Measurements from ENCODE around the gene ARHGAP24.

The ARHGAP24 gene

DNA sequence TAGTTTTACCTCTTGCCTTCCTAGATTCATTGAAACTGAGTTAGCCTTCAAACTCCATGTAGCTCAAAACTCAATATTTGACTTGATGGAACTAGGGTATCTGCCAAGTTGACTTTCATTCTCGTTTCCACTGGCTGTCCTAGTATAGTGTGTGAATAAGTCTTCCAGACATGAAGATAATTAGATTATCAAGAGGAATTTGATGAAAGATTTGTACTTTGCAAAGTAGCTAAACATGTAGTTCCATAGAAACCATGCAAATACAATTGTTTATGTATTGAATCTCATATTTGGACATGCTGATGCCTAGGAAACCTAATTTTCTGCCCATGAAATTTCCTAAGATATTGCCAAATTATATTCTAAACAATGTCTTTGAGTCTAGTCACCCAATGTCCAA lies 297.5 kb downstream of the ARHGAP24 start:
- TF ChIP-seq, protein P1, sequence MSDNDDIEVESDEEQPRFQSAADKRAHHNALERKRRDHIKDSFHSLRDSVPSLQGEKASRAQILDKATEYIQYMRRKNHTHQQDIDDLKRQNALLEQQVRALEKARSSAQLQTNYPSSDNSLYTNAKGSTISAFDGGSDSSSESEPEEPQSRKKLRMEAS (IDR thresholded peaks at IDR 0.05), result no peak
- TF ChIP-seq ZBTB7A (IDR thresholded peaks at IDR 0.05; ENCODE audit: low read depth) (no peak), EGR1 (IDR thresholded peaks at IDR 0.05) (no peak), YY1 (IDR thresholded peaks at IDR 0.05; ENCODE audit: low read depth) (no peak), EP300 (IDR thresholded peaks at IDR 0.05; ENCODE audit: borderline replicate concordance) (no peak), RAD21 (IDR thresholded peaks at IDR 0.05; ENCODE audit: low read depth) (no peak), NFIC (IDR thresholded peaks at IDR 0.05) (no peak), TCF12 (IDR thresholded peaks at IDR 0.05; ENCODE audit: low read depth) (no peak), TEAD4 (IDR thresholded peaks at IDR 0.05) (no peak), CEBPB (IDR thresholded peaks at IDR 0.05) (no peak)

- TF ChIP-seq YY1 (IDR thresholded peaks at IDR 0.05; ENCODE audit: low read depth) (no peak), TEAD4 (IDR thresholded peaks at IDR 0.05) (no peak), TAF1 (IDR thresholded peaks at IDR 0.05; ENCODE audit: low read depth) (no peak), EP300 (IDR thresholded peaks at IDR 0.05; ENCODE audit: borderline replicate concordance) (no peak), CEBPB (IDR thresholded peaks at IDR 0.05) (no peak), NFIC (IDR thresholded peaks at IDR 0.05) (no peak), FOXM1 (IDR thresholded peaks at IDR 0.05; ENCODE audit: borderline replicate concordance, low read depth) (no peak)
Observed at GRCh38 chr4:85773372-85773771, 298.4 kb downstream of the ARHGAP24 start.

DNA sequence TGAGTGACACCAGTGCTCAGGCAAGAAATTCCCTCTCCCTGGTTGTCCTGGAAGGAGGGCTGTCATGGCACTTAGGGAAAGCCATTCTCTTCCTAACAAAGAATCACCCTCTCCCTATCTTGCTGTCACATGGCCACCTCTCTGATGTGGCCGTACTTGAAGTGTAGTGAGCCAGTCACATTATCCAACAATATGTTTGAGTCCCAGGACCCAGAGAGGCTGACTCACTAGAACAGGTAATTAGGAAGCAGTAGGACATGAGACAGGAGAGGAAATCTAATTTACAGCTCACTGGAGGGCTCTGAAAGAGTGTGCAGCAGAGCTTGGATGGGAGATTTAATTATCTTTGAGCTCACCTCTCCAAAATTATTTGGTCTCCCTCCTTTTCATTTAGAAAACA lies 299.1 kb downstream of the ARHGAP24 start:
- TF ChIP-seq RAD21 (IDR thresholded peaks at IDR 0.05; ENCODE audit: low read depth) (no peak), EP300 (IDR thresholded peaks at IDR 0.05; ENCODE audit: borderline replicate concordance) (no peak), REST (IDR thresholded peaks at IDR 0.05; ENCODE audit: low read depth) (no peak), TAF1 (IDR thresholded peaks at IDR 0.05; ENCODE audit: low read depth) (no peak), FOXM1 (IDR thresholded peaks at IDR 0.05; ENCODE audit: borderline replicate concordance, low read depth) (no peak), NFIC (IDR thresholded peaks at IDR 0.05) (no peak), CREB1 (IDR thresholded peaks at IDR 0.05; ENCODE audit: low read depth) (no peak), TCF12 (IDR thresholded peaks at IDR 0.05; ENCODE audit: low read depth) (no peak), YY1 (IDR thresholded peaks at IDR 0.05; ENCODE audit: low read depth) (no peak), ZBTB7A (IDR thresholded peaks at IDR 0.05; ENCODE audit: low read depth) (no peak), CEBPB (IDR thresholded peaks at IDR 0.05) (no peak), EGR1 (IDR thresholded peaks at IDR 0.05) (no peak), TEAD4 (IDR thresholded peaks at IDR 0.05) (no peak)
- TF ChIP-seq, protein P1 (IDR thresholded peaks at IDR 0.05), result no peak
- TF ChIP-seq, protein P2, sequence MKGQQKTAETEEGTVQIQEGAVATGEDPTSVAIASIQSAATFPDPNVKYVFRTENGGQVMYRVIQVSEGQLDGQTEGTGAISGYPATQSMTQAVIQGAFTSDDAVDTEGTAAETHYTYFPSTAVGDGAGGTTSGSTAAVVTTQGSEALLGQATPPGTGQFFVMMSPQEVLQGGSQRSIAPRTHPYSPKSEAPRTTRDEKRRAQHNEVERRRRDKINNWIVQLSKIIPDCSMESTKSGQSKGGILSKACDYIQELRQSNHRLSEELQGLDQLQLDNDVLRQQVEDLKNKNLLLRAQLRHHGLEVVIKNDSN (IDR thresholded peaks at IDR 0.05), result no peak

DNA sequence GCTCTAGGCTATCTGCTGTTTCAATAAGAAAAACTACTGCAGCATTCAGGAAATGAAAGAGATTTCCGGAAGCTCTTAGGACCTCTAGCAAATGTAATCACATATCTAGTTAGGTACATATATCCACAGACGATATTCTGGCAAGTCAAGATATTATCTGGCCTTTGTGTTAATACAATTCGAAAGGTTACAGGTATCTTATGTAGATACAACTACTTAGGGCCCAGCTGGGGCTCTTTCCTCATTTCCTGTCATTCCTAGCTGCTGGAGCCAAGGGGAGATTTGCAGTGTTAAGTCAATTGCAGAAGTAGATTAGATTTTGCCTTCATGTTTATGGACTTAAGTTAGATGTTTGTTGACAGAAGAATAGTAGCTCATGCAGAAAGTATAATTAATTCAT lies 299.5 kb downstream of the ARHGAP24 start:
- TF ChIP-seq CREB1 (IDR thresholded peaks at IDR 0.05; ENCODE audit: low read depth), result no peak
- TF ChIP-seq TCF12 (IDR thresholded peaks at IDR 0.05; ENCODE audit: low read depth), result no peak

DNA sequence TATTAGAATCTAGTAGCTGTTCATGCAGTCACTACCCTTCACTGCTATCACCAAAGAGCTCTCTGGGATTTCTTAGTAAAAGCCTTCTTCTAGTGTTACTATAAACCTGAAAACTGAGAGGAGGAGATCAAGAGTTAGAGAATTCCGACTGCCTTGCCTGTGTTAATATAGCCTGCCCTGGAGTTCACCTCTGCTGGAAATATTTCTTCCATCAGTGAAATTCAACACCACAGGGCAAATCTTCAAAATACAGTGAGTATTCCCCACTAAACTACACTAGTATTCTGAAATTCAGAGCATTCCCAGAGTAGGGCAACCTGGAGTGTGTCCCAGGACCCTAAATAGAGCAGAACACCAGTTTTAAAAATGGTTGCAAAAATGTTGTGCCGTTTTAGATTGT lies 301.1 kb downstream of the ARHGAP24 start:
- TF ChIP-seq EGR1 (IDR thresholded peaks at IDR 0.05) (no peak), ZBTB7A (IDR thresholded peaks at IDR 0.05; ENCODE audit: low read depth) (no peak), EP300 (IDR thresholded peaks at IDR 0.05; ENCODE audit: borderline replicate concordance) (no peak), CREB1 (IDR thresholded peaks at IDR 0.05; ENCODE audit: low read depth) (no peak), TAF1 (IDR thresholded peaks at IDR 0.05; ENCODE audit: low read depth) (no peak), YY1 (IDR thresholded peaks at IDR 0.05; ENCODE audit: low read depth) (no peak), CEBPB (IDR thresholded peaks at IDR 0.05) (no peak), REST (IDR thresholded peaks at IDR 0.05; ENCODE audit: low read depth) (no peak), TCF12 (IDR thresholded peaks at IDR 0.05; ENCODE audit: low read depth) (no peak), RAD21 (IDR thresholded peaks at IDR 0.05; ENCODE audit: low read depth) (no peak), TEAD4 (IDR thresholded peaks at IDR 0.05) (no peak), FOXM1 (IDR thresholded peaks at IDR 0.05; ENCODE audit: borderline replicate concordance, low read depth) (no peak), NFIC (IDR thresholded peaks at IDR 0.05) (no peak)
- TF ChIP-seq, protein P2 (IDR thresholded peaks at IDR 0.05), result no peak
- TF ChIP-seq, protein P1 (IDR thresholded peaks at IDR 0.05), result no peak

GRCh38 chr4:85776579-85776978 lies 301.6 kb downstream of the ARHGAP24 start:
- no peak for TF ChIP-seq YY1 (IDR thresholded peaks at IDR 0.05; ENCODE audit: low read depth)
- no peak for TF ChIP-seq TEAD4 (IDR thresholded peaks at IDR 0.05)
- TF ChIP-seq CEBPB (IDR thresholded peaks at IDR 0.05), result no peak
- TF ChIP-seq CREB1 (IDR thresholded peaks at IDR 0.05; ENCODE audit: low read depth), result no peak
- no peak for TF ChIP-seq REST (IDR thresholded peaks at IDR 0.05; ENCODE audit: low read depth)
- no peak for TF ChIP-seq RAD21 (IDR thresholded peaks at IDR 0.05; ENCODE audit: low read depth)
- TF ChIP-seq TAF1 (IDR thresholded peaks at IDR 0.05; ENCODE audit: low read depth), result no peak
- no peak for TF ChIP-seq TCF12 (IDR thresholded peaks at IDR 0.05; ENCODE audit: low read depth)
- no peak for TF ChIP-seq NFIC (IDR thresholded peaks at IDR 0.05)
- TF ChIP-seq ZBTB7A (IDR thresholded peaks at IDR 0.05; ENCODE audit: low read depth), result no peak
- TF ChIP-seq, protein P2 (IDR thresholded peaks at IDR 0.05), result no peak
- no peak for TF ChIP-seq EP300 (IDR thresholded peaks at IDR 0.05; ENCODE audit: borderline replicate concordance)
- TF ChIP-seq EGR1 (IDR thresholded peaks at IDR 0.05), result no peak
- no peak for TF ChIP-seq FOXM1 (IDR thresholded peaks at IDR 0.05; ENCODE audit: borderline replicate concordance, low read depth)
